ENCODE results near the gene SLN. TPM values are rescaled to one million over a fixed set of nuclear protein-coding genes. Genes with fewer than 3 reads are reported as not detected.

SLN gene
- total RNA-seq, 4 donors from 2014 or later = 0.96 TPM; not detected in 3

GRCh38 chr11:107740271-107740670 lies 28.4 kb upstream of the SLN start:
- intact Hi-C loops (cut with DNase I; ENCODE audit: low total_unique reads) = no loop called here
- TF ChIP-seq POLR2A (IDR thresholded peaks at IDR 0.05) (no peak), EP300 (IDR thresholded peaks at IDR 0.05; ENCODE audit: low read depth) (no peak), POLR2AphosphoS5 (IDR thresholded peaks at IDR 0.05) (no peak)
- TF ChIP-seq, protein P1, sequence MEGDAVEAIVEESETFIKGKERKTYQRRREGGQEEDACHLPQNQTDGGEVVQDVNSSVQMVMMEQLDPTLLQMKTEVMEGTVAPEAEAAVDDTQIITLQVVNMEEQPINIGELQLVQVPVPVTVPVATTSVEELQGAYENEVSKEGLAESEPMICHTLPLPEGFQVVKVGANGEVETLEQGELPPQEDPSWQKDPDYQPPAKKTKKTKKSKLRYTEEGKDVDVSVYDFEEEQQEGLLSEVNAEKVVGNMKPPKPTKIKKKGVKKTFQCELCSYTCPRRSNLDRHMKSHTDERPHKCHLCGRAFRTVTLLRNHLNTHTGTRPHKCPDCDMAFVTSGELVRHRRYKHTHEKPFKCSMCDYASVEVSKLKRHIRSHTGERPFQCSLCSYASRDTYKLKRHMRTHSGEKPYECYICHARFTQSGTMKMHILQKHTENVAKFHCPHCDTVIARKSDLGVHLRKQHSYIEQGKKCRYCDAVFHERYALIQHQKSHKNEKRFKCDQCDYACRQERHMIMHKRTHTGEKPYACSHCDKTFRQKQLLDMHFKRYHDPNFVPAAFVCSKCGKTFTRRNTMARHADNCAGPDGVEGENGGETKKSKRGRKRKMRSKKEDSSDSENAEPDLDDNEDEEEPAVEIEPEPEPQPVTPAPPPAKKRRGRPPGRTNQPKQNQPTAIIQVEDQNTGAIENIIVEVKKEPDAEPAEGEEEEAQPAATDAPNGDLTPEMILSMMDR (IDR thresholded peaks at IDR 0.05) = no peak
- no peaks in the 10 kb centered on the region for H3K36me3 ChIP-seq
- in situ Hi-C loops (cut with MboI; ENCODE audit: low pct_ligation_motif_present in 1 of 4, low pct_unique_long_range_greater_than_20kb in 1 of 4, low sequenced_read_pairs in 3 of 4) = loop anchor here in 1 of 4 donors (10.0 kb wide), 1 partner anchor 155 kb away; no protein-coding TSS in a partner anchor
- H3K27ac ChIP-seq = no peak overlapping the region
- no peak overlapping the region for H3K4me3 ChIP-seq
- no peaks in the 10 kb centered on the region for H3K9me3 ChIP-seq
- H3K4me1 ChIP-seq = no peaks in the 10 kb centered on the region
- no peak for DNase-seq
- WGBS, 2 donors (ENCODE audit: low coverage in 1 of 2) = 78 to 80% methylated on average over 3 to 4 of the region's 4 CpGs
- no peaks in the 10 kb centered on the region for H3K27me3 ChIP-seq

DNA sequence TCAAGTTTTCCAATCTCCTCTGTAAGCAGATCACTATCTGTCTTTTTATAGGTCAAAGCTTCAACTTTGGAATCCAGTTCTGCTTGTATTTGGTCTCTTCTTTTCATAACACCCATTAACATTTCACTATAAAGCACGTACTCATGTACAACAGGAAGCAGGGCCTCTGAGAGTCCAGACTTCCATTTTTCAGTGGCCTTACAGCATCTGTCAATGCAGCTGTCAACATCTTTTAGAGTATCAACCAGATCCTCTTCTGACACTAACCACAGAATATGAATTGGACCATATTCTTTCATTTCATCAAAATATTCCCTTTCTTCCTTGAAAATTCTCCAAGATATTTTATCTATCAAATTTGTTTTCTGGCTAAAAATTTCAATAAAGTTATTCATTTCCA lies 24.7 kb upstream of the SLN start:
- in situ Hi-C loops (cut with MboI; ENCODE audit: low pct_ligation_motif_present in 1 of 4, low pct_unique_long_range_greater_than_20kb in 1 of 4, low sequenced_read_pairs in 3 of 4) (no loop called here), intact Hi-C loops (cut with DNase I; ENCODE audit: low total_unique reads) (no loop called here)
- Histone ChIP-seq H3K9me3 (no peaks in the 10 kb centered on the region), H3K4me1 (no peaks in the 10 kb centered on the region), H3K27ac (no peak overlapping the region), H3K36me3 (no peaks in the 10 kb centered on the region), H3K27me3 (no peaks in the 10 kb centered on the region), H3K4me3 (no peak overlapping the region)
- DNase-seq = no peak
- TF ChIP-seq POLR2A (IDR thresholded peaks at IDR 0.05) (no peak), POLR2AphosphoS5 (IDR thresholded peaks at IDR 0.05) (no peak), EP300 (IDR thresholded peaks at IDR 0.05; ENCODE audit: low read depth) (no peak)
- TF ChIP-seq, protein P1 (IDR thresholded peaks at IDR 0.05) = no peak
- 35 to 50% methylated on average over 1 of the region's 1 CpG for WGBS, 2 donors (ENCODE audit: low coverage in 1 of 2)

- H3K9me3 ChIP-seq = no peaks in the 10 kb centered on the region
- DNase-seq = no peak
- TF ChIP-seq EP300 (IDR thresholded peaks at IDR 0.05; ENCODE audit: low read depth) = no peak
- TF ChIP-seq, protein P1 (IDR thresholded peaks at IDR 0.05) = no peak
- TF ChIP-seq POLR2AphosphoS5 (IDR thresholded peaks at IDR 0.05) = no peak
- TF ChIP-seq POLR2A (IDR thresholded peaks at IDR 0.05) = no peak
- intact Hi-C loops (cut with DNase I; ENCODE audit: low total_unique reads) = no loop called here
- in situ Hi-C loops (cut with MboI; ENCODE audit: low pct_ligation_motif_present in 1 of 4, low pct_unique_long_range_greater_than_20kb in 1 of 4, low sequenced_read_pairs in 3 of 4) = no loop called here
- no peak overlapping the region for H3K27ac ChIP-seq
- no peaks in the 10 kb centered on the region for H3K36me3 ChIP-seq
- WGBS, 2 donors (ENCODE audit: low coverage in 1 of 2) = 64 to 76% methylated on average over 2 to 3 of the region's 3 CpGs
- H3K4me1 ChIP-seq = no peaks in the 10 kb centered on the region
- no peaks in the 10 kb centered on the region for H3K27me3 ChIP-seq
- H3K4me3 ChIP-seq = no peak overlapping the region
Measured at GRCh38 chr11:107733518-107733917, 21.7 kb upstream of the SLN start.

DNA sequence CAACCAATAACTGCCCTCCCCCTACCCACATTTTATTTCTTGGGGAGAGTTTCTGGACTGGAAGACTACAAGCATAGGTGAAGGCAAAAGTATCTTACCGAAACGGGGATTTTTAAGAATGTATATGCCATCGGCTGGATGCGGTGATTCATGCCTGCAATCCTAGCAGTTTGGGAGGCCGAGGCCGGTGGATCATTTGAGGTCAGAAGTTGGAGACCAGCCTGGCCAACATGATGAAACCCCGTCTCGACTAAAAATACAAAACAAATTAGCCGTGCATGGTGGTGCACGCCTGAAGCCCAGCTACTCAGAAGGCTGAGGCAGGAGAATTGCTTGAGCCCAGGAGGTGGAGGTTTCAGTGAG lies 20.8 kb upstream of the SLN start:
- no peak for DNase-seq
- in situ Hi-C loops (cut with MboI; ENCODE audit: low pct_ligation_motif_present in 1 of 4, low pct_unique_long_range_greater_than_20kb in 1 of 4, low sequenced_read_pairs in 3 of 4) = no loop called here

More for the DNA sequence above, 20.8 kb upstream of the SLN start:
- Histone ChIP-seq H3K4me3 (no peak overlapping the region), H3K9me3 (no peaks in the 10 kb centered on the region), H3K27me3 (no peaks in the 10 kb centered on the region), H3K27ac (no peak overlapping the region), H3K4me1 (no peaks in the 10 kb centered on the region), H3K36me3 (no peaks in the 10 kb centered on the region)
- intact Hi-C loops (cut with DNase I; ENCODE audit: low total_unique reads) = no loop called here
- WGBS, 2 donors (ENCODE audit: low coverage in 1 of 2) = 85 to 95% methylated on average over 10 of the region's 10 CpGs
- TF ChIP-seq, protein P1 (IDR thresholded peaks at IDR 0.05) = no peak
- TF ChIP-seq EP300 (IDR thresholded peaks at IDR 0.05; ENCODE audit: low read depth) (no peak), POLR2AphosphoS5 (IDR thresholded peaks at IDR 0.05) (no peak), POLR2A (IDR thresholded peaks at IDR 0.05) (no peak)
